A172 (cell line): ENCODE measurements around the gene NFKBIZ. TPM values are rescaled to one million over a fixed set of nuclear protein-coding genes. Genes with fewer than 3 reads are reported as not detected.

Experiments used
- DNase-seq: peaks from one replicate; pipeline ENCODE4 v3.0.0-alpha.2; 2015; ENCODE audit warnings: low spot score
- total RNA-seq: library from RNA; depleted of rRNA; stranded (reverse); fragments of >200 nt; shearing (Covaris generic); gene quantifications from 2 replicates; pipeline ENCODE4 v1.2.3, GENCODE V29; 2014

NFKBIZ gene
- total RNA-seq, 1 experiment from 2014 or later: 1.8 TPM

DNA sequence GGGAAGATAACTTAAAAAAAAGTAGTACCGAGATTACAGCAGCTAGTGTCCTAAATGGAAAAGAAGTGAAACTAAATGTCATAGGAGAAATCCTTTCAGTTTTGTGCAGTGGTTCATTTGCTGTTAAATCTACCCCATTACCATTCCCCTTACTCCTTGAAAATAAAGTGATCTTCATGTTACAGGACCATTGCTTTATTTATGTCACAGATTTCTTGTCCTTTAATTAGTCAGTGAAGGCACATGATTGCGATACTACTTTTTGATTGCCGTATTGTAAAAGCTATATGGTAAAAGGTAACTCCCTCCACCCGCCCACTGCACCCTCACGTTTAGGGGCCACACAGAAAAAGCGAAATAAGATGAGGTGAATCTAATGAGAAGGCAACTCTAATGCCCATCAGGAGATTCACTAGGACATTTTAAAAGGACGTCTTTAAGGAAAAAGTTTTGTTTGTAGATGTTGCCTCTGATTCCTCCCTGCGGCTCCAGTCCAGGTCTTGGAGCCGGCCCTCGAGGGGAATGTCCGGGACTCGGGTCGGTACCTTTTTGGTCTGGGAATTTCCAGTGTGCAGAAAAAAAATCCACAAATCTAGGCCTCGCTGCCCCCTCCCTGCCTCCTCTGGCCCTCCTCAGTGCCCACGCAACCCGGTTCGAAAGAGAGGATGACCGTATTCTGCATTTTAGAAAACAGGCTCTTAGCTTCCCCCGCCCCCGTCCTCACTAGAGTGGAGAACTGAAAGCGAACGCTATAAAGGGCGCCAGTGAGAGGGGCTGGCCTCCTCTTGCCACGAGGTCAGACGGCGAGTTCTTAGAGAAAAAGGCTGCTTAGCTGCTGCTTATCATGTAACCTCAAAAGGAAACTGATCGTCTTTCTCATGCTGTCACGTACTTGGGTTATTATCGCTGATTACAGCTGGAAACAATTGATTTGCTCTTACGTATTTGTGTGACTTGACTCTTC lies 21.8 kb upstream of the NFKBIZ start:
- DNase-seq: peak; percentile 74

DNA sequence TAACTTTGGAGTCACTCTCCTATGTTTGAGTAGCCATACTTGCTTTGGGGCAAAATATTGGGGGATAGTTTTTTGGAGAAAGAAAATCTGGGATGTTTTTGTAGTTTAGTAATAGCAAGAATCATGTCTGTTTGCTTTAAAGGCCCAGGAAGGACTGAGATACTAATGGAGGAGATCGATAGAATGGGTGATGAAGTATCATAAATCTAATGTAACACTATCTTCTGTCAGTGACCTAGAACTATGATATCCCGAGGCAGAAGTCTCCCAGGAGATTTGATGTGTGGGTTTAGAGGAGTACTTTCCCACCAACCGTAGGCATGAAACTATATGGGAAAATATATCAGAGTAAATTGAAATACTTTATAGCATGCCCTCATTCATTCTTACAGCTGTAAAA lies 21.0 kb upstream of the NFKBIZ start:
- DNase-seq: no peak

DNA sequence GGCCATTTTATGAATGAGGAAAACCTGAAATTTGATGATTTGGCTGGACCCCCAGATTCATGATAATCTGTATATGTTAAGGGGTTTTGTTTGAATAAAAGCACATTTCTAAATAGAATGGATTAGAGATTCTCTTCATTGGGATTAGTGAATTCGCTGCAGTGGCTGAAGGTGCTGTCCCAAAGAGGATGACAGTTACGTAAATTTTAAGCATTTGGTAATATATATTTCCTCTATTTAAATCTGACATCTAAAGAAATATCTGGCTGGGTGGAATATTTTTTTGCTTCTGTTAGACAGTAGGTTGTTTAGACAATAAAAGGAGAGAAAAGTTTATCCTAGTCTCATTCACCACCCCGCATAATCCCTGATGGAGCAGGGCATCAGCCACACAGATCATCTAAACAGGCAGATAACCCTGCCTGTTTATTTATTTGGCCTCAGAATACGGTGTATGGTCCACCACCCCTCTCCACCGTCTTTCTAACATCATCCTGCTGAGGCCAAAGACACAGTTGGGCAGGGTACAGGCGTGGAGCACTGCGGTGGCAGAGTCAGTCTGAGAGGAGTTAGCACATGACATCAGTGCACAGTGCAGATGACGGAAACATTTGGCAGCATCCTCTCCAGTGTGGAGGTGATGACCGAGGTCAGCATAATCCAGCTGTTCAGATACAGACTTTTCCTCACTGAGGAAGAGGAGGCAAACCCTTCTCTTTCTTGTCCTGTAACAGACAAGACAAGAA lies 20.4 kb upstream of the NFKBIZ start:
- peak; percentile 77 for DNase-seq

DNA sequence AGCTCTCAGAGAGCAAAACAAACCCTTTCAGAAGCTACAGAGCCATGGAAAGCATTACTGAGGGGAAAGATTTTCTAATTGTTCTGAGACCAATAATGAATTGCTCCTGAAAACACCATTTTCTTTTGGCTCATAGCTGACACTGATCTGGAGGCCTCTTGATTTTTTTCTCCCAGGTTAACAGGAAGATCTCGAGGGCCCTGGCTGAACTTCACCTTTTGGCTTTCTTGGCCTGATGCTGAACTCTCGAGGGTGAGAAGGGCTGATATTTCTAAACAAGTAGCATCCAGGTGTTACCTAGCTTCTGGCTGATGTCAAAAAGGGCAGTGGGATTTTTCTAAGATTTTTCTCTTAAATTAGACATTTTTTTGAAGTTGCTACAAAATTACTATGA lies 19.9 kb upstream of the NFKBIZ start:
- no peak for DNase-seq

DNA sequence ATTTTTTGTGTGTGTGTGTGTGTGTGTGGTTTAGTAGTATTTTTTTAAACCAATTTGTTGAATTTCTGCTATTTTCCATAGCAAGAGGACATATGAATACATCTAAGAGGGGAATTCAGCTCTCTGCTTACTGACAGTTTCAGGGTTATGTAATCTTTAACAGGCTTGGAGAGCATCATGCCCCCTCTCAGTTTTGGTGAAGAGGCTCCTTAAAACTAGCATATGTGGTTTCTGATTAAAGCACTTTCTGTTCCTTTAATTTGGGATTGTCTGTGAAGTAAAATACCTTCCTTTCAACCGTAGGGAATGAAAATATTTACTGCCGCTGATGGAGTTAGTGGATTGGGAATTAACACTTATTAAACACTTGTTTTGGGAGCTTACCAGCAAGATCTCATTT lies 19.4 kb upstream of the NFKBIZ start:
- no peak for DNase-seq

DNA sequence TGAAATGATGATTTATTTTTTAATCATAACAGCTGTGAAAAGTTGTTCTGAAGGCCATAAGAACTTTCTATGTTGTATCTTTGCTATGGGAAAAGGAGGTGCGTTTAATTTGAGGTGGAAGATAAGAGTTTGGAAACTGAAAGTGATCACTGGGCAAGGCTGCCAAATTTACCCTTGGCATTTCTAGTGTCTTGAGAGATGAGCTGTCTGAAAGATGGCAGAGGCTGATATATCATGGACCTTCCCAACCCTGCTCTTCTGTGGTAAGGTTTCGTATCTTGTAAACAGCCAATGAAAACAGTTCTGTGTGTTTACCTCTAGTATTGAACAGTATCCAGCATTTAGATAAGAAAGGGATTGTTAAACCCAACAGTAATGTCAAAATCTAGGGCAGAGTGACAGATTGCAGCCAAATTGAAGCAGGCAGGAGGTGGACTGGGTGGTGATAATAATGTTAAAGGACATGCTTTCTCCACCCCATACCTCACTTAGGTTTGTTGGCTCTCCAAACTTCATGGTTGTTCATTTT lies 15.8 kb upstream of the NFKBIZ start:
- no peak for DNase-seq

DNA sequence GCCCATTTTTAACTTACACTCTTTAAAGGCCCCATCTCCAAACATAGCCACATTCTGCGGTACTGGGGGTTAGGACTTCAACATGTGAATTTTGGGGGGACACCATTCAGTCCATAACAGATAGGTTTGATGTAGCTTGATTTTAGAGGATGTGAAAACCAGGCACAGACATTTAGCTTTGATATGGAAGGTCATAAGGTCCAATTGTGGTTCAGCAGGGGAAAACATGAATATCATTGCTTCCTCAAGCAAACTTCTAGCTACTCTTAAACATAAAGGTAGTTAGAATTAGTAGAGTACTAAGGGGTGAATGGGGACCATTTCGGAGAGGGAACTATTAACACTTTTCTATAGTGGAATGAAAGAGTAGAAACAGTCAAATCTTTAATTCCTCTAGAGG lies 13.6 kb upstream of the NFKBIZ start:
- DNase-seq: no peak

DNA sequence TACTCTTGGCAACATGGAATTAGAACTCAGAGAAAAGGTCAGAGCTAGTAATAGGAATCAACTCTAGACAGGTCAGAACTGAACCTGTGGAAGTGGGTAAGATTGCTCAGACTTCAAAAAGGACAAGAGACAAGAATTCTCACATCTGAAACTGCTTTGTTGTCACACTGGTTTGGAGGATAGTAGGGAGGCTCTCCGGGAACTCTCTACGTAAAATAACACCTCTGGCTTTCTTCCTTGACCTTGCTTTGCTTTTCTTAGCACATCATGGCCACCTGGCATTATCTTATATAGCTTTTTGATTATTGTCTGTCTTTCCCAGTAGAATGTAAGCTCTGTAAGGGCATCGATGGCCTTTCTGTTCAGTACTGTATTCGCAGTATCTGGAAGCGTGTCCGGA lies 13.2 kb upstream of the NFKBIZ start:
- DNase-seq: no peak

DNA sequence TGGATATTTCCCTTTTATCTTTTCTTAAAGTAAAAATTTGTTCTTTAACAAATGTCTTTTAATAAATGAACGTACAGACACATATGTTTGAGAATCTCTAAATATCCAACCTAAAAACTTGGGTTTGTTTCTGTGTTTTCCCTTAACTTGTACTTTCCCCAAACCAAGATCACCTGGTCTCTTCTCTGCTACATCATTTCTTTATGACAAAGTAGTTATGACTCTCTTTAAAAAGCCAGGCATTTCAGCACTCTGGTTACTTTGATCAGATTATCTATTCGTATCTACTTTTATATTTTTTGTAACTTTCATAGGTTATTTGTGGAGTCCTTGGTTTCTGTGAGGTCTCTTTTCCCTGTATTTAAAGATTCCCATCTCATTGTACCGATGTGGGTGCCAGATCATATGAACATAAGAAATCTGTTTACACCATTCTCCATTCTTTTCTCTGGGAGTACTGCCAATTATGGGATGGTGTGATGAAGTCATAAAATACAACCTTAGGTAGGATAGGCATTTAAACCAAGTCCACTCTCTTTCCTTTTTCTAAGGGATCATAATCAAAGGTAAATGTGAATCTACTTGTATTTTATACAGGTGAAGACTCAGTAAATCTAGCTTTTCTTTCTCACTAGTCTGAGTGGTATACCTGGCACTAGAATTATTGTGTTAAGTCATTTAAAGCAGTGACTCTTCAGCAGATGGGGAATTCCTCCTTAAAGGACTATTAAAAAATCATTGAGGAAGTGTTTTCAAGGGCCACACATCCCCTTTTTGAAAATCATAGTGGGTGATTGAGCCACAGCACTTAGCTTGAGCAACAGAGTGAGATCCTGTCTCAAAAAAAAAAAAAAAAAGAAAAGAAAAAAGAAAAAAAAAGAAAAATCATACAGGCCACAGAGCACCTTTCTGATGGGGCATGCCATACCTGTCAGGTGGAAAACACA lies 12.4 kb upstream of the NFKBIZ start:
- DNase-seq: peak; percentile 57

DNA sequence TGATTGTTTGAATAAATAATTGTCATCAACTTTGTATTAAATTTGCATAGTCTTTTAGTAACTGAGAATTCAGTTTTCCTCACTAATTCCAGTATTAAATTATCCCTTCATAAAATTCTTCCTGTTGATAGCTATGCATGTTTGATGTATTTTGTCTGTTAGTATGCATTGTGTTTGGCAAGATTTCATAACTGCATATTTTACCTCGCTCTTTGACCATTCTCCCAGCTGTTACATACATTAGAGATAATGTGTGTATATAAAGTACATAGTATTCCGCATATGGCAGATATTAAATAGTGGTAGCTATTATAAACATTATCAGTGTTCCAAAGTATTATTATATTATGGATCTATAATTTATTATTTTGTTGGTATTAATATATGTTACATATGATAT lies 10.6 kb upstream of the NFKBIZ start:
- DNase-seq: no peak

DNA sequence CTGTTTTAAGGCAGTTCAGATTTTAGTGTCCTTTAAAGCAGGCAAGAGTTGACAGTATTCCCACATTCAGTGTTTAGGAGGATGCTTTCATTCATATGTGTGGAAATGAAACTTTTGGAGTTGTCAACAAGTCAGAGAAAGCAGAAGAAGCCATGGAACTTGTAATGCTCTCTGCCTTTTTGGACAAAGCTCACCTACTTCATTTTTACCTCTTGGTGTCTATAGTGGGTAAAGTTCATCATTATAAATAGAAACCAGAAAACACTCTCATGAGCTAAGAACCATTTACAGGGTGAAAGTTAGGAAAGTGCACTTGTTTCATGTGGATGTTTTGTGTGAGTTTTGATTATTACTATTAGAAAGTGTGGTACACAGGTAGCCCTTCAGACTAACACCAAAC lies 9.2 kb upstream of the NFKBIZ start:
- DNase-seq: no peak

DNA sequence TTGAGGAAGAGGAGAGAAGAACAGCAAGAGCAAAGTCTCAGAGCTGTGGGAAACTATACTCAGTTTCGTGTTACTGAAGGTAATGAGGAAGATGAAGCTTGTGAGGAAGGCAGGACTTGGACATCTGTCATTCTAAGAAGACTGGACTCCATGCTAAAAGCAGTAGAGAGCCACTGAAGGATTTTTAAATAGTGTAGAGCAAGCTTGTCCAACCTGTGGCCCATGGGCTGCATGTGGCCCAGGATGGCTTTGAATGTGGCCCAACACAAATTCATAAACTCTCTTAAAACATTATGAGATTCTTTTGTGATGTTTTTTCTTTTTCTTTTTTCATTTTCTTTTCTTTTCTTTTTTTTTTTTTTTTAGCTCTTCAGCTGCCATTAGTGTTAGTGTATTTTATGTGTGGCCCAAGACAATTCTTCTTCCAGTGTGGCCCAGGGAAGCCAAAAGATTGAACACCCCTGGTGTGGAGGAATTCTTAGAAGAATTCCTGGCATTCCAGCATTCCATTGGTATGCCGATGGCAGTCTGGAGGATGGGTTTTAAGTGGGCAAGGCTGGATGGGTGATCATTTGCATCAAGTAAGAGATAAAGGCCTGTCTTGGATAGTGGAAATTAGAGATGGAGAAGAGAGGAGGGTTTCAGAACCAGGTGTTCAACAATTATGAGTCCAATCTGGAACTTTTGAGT lies 6.9 kb upstream of the NFKBIZ start:
- DNase-seq: peak; percentile 88

DNA sequence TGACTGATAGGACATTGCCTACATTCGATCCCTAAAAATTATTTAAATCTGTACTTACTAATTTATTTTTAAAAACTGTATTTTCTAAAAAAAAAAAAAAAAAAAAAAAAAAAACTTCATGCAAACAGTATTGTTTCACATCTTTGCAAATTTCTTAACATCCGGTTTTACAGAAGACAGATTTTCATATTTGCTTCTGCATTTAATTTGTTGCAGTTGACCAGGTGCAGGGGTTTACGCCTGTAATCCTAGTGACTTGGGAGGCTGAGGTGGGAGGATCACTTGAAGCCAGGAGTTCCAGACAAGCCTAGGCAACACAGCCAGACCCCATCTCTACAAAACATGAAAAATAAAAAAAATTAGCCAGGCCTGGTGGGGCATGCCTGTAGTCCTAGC lies 6.4 kb upstream of the NFKBIZ start:
- no peak for DNase-seq

DNA sequence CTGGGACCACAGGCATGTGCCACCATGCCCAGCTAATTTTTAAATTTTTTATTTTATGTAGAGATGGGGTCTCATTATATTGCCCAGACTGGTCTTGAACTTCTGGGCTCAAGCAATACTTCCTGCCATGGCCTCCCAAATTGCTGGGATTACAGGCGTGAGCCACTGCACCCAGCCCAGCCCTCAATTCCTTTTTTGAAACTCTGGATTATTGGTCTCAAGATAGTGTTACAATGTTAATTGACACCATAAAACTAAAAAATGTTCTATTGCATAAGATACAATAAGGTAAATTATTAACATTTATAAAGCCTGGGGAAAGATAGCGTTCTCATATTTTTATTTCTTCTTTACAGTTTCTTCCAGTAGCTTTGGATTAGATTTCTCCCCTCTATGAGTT lies 3.9 kb upstream of the NFKBIZ start:
- no peak for DNase-seq

DNA sequence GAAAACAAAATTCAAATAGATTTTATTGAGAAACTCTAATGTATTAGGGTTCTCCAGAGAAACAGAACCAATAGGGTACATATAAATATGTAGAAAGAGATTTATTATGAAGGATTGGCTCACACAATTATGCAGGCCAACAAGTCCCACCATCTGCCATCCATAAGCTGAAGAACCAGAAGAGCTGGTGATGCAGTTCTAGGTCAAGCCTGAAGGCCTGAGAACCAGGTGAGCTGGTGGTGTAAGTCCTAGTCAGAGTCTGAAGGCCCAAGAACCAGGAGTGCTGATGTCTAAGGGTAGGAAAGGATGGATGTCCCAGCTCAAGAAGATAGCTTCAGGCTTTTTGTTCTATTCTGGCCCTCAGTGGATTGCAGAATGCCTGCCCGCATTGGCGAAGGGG lies 2.6 kb upstream of the NFKBIZ start:
- DNase-seq: no peak

DNA sequence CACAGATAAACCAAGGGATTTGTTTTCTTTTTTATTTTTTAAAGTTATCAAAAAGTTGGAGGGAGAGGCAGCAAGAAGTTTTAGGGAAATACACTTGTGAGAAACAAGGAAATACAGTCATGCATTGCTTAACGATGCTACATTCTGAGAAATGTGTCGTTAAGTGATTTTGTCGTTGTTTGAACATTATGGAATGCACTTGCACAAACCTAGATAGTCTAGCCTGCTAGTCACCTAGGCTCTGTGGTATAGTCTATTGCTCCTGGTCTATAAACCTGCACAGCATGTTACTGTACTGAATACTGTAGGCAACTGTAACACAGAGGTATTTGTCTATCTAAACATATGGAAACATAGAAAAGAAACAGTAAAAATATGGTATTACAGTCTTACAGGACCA lies 2.0 kb upstream of the NFKBIZ start:
- no peak for DNase-seq

DNA sequence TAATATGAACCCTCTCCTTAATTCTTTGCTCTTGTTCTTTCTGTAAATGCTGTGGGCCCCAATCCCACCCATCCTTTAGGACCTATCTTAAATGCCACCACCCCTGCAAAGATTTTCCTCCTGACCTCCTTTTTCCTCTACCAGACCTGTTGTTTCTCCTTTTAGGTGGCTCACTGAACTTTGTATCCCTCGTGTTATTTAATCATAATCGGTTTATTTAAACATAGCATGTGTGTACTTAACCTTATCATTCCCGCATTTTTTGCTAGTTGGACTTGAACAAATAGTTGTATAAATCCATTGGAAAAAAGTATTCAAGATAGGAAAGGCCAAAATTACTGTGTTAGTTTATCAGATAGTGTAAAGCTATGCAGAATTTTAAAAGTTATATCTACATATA lies 988 bp upstream of the NFKBIZ start:
- DNase-seq: no peak

DNA sequence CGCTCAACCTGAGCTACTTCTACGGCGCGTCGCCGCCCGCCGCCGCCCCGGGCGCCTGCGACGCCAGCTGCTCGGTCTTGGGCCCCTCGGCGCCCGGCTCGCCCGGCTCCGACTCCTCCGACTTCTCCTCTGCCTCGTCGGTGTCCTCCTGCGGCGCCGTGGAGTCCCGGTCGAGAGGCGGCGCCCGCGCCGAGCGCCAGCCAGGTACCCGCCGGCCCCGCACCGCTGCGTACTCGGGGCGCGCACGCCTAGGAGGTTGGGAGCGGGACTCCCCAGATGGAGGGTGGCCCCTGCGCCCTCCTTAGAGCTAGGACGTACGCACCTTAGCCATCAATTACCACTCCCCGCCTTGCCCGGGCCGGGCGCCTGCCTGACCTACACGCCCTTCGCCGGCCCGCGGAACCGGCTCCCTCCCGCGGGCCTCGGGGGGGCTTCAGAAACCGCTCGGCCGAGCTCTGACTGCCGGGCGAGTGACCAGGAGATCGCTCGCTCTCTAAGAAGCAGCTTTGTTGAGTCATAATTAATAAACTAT lies 466 bp downstream of the NFKBIZ start:
- no peak for DNase-seq

DNA sequence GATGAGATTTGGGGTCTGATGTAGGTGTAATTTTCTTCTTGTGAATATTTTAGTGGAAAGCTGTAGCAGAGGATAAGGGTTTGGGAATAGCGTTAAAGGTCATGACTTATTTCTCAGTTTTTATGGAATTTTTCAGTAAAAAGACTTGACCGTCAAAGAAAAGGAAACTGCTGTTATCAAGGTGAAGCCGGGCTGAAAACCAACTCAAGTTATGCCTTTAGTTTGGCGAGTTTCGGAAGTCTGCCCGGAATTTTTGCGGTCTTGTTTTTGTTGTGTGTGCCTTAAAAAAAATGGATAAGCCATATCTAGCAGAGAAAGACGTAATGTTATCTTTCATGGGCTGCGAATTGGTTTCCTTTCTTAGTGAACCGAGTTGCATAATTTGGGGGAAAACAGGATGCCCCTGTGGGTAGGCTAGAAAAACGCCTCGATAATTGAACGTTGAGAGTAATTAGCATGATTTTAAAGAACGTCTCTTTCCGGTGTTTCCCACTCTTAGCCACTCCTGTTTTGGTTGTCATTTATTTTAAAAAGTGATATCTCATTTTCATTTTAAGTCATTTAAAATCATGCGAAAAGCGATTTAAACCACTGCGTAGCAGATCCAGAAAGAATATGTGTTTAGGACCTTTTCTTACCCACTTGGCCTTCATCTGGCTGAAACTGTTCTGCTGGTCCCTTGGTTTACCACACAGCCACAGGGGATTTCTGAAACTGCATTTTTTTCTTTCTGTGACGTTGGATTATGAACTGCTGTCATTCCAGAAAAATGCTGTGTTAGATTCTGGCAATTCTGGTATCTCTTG lies 1.1 kb downstream of the NFKBIZ start:
- peak; percentile 47 for DNase-seq
